LNCaP clone FGC (cell line): ENCODE measurements around the gene RAB34.

ENCODE experiments used
- DNase-seq: peaks from one replicate; pipeline ENCODE4 v3.0.0-alpha.2; 2011; ENCODE audit warnings: low read depth
- H3K4me3 ChIP-seq: 2 replicates; pipeline ENCODE4 v1.5.1; 2011; ENCODE audit warnings: mild to moderate bottlenecking, low read depth, low read length, control low read depth
- TF ChIP-seq, protein P1 (sequence below): IDR thresholded peaks from 2 replicates; pipeline ENCODE4 v1.5.1; 2012; ENCODE audit warnings: mild to moderate bottlenecking; ENCODE audit not compliant: control insufficient read depth, insufficient read depth; ENCODE audit errors: extremely low read depth

Gene RAB34

DNA sequence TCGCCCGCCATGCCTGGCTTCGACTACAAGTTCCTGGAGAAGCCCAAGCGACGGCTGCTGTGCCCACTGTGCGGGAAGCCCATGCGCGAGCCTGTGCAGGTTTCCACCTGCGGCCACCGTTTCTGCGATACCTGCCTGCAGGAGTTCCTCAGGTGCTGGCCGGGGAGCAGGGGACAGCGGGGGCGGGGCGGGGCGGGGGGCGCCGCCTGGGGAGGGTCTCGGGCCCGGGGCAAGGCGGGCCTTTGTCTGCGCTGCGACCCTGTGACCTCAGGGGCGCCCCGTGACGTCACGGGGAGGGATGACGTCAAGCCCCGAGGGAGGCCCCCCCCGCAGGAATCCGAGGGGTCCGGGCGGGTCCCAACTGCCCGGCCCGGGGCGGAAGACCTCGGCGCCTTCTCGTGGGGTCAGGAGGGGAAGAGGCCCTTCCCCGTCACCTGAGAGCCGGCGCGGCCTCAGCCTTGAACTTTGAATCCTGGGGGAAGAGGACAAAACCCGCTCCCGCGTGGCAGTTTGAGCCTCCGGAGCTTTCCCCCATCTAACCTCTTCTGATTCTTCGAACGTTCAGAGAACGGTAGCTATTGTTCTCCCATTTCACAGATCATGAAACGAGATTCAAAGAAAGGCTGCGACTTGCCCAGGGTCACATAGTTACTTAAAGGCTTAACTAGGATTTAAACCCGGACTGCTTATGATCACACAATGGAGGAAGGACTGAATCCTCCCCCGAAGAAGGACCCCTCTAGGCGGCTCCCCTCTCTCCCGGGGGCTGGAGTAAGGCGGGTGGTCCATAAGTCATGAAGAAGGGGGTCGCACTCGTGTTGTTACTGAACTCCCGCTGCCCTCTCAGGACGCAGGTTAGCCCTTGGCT lies 26.7 kb upstream of the RAB34 start:
- TF ChIP-seq, protein P1, sequence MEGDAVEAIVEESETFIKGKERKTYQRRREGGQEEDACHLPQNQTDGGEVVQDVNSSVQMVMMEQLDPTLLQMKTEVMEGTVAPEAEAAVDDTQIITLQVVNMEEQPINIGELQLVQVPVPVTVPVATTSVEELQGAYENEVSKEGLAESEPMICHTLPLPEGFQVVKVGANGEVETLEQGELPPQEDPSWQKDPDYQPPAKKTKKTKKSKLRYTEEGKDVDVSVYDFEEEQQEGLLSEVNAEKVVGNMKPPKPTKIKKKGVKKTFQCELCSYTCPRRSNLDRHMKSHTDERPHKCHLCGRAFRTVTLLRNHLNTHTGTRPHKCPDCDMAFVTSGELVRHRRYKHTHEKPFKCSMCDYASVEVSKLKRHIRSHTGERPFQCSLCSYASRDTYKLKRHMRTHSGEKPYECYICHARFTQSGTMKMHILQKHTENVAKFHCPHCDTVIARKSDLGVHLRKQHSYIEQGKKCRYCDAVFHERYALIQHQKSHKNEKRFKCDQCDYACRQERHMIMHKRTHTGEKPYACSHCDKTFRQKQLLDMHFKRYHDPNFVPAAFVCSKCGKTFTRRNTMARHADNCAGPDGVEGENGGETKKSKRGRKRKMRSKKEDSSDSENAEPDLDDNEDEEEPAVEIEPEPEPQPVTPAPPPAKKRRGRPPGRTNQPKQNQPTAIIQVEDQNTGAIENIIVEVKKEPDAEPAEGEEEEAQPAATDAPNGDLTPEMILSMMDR, result no peak
- no peak for DNase-seq
- peak overlapping the region; percentile 89 for H3K4me3 ChIP-seq

DNA sequence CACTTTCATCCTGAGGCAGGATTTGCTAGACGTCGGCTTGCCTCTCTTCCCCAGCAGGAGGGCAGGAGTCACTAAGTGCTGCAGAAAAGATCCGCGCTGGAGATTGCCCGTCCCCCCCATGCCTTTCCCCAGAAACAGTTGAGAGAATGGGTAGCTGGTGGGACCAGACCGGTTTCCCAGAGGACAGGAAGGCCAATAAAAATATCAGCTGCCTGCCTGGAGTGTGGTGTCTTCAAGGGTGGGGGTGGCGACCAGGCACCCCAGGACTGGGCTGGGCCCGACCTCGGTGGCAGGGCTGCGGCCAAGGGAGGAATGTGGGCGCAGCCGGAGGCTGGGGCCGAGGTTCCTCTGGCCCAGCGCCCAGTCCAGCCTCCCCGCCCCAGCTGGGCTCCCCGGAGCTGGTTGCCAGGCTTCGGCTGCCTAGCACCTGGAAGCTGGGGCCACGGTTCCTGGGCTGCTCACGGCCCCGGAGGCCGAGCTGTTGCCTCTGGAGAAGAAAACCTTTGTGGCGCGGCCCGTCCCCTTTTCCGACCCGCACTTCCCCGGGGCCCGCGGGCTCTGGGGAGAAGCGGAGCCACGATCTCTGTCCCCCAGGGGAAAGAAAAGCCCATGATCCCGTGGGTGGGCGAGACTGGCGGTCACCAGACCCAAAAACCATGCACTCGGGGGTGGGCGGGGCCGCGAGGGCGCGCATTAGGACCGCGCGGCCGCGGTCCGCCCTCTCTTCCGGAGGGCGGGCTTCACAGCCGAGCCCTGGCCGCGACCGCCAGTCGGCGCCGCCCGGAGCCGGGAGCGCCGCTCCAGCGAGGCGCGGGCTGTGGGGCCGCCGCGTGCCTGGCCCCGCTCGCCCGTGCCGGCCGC lies 25.8 kb upstream of the RAB34 start, which contains the start of gene TRAF4:
Gene TRAF4, plus strand, starts transcription at position 769 of the 861 bp plus-strand sequence. CDS start 102 bp downstream, outside the sequence.
- H3K4me3 ChIP-seq, result peak within 1 kb of the TSS; percentile 89
- TF ChIP-seq, protein P1, result peak; percentile 42
- DNase-seq, result peak; percentile 79

DNA sequence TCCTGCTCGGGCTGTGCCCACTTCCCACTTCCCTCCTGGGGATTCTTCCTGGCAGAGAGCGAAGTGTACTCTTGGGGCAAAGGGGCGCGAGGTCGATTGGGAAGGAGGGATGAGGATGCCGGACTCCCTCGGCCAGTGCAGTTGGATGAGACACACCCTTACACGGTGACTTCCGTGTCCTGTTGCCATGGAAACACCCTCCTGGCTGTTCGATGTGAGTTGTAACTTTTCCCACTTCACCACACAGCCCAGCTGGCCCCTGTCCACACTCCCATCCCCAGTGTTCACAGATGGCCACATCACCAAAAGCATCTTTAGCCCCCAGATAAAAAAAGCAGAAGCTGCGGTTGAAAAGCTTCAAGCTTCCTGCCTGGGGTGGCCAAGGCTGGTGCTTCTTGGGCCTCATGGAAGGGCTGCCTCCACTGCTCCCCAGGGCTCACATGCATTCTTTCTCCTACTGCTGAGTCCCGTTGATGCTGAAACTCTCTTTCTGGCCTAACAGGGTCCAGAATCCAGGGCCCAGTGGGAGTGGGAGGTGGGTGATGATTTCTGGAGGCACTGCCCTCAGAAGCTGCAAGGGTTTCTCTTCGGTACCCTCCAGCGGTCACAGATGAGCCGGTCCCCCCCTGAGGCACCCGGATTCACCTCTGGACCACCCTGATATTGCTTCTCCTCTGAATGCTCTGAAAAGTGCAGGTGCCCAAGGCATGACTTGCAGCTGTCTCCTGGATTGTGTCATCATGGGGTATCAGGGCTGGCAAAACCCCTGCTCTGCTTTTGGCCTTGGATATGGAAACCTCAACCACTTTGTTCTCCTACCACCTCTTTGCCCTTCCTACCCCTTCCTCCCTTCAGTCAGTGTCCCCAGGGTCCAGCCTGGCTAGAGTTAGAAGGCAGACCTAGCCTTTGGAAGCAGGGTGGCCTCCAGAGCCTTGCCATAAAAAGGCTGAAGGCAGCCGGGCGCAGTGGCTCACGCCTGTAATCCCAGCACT lies 24.0 kb upstream of the RAB34 start:
- DNase-seq, result no peak
- H3K4me3 ChIP-seq, result no peak overlapping the region

DNA sequence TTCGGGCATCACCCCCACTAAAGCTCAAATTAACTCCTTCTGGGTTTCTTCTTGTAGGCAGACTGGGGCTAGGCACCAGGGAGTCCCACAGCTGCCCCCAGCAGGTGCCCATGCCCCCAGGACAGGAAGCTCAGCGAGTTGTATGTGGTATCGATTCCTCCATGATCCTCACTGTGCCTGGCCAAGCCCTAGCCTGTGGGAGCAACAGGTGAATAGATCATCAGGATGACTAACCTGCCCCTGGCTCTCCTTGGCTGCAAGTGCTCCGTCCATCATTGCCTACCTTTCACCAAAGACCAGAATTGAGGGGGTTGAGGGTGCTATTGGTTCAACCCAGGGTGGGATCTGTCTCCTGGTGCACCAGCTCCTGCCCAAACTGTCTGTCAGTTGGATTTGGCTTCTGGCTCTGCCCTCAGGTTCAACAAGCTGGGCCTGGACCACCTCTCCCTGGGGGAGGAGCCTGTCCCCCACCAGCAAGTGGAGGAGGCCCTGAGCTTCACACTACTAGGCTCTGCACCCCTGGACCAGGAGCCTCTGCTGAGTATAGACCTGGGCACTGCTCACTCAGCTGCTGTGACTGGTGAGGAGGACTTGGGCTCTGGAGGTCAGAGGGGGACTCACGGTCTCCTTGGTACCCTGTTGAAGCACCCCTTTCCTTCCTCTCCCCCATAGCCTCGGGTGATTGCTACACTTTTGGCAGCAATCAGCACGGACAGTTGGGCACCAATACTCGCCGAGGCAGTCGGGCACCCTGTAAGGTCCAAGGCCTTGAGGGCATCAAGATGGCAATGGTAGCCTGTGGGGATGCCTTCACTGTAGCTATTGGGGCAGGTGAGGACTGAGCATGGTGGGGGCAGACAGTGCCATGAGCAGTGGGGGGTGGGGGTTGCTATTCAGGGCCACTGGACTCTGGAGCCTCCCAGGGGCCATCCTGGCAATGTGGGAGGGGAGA lies 23.0 kb upstream of the RAB34 start:
- DNase-seq, result no peak
- TF ChIP-seq, protein P1, result no peak
- no peak overlapping the region for H3K4me3 ChIP-seq

More for the DNA sequence above, 24.0 kb upstream of the RAB34 start:
- TF ChIP-seq, protein P1, result no peak

DNA sequence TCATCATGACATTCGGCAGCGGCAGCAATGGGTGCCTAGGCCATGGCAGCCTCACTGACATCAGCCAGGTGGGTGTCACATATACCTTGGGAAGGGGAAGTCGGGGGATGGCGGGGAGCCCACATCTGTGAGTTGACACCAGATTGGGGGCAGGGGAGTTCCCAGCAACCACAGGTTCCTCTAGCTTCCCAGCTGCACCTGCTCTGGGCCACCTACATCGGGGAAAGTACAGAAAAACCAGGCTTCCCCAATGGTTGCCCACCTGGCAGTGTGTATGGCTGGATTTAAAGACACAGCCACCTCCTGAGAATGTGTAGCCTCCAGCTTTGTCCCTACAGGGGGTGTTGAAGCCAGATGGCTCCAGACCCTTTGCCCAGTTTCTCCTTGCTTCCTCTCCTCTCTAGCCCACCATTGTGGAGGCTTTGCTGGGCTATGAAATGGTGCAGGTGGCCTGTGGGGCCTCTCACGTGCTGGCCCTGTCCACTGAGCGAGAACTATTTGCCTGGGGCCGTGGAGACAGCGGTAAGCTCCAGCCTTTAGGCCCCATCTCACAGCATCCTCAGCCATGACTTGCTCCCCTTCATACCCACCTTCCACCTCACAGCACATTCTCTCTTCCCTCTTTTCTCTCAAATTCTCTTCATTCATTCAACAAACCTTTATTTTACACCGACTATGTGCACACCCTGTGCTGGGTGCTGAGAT lies 21.2 kb upstream of the RAB34 start:
- TF ChIP-seq, protein P1, result no peak
- no peak overlapping the region for H3K4me3 ChIP-seq
- DNase-seq, result no peak
